ENCODE data around the gene PRKAG1.

- TF ChIP-seq ZNF274 (IDR thresholded peaks at IDR 0.05; ENCODE audit: low read depth, low read length) (no peak), SUZ12 (IDR thresholded peaks at IDR 0.05; ENCODE audit: extremely low read depth, insufficient read depth, insufficient read length) (peak; percentile 80)
Measured at GRCh38 chr12:48979602-48980388, 38.8 kb downstream of the PRKAG1 start.
